Measurements from ENCODE around the gene MCEMP1. TPM values are rescaled to one million over a fixed set of nuclear protein-coding genes. Genes with fewer than 3 reads are reported as not detected.
A peak's percentile ranks its signal among the peaks of the same experiment; 100 is the strongest.

The MCEMP1 gene
- total and polyA plus RNA-seq, 2 experiments from 2014 or later = not detected

- no peak for TF ChIP-seq ZNF462 (CRISPR knock-in tag; IDR thresholded peaks at IDR 0.05)
- TF ChIP-seq EZH2 (IDR thresholded peaks at IDR 0.05; ENCODE audit: low read depth, unreplicated experiment) = no peak
- TF ChIP-seq POLR2AphosphoS5 (IDR thresholded peaks at IDR 0.05; ENCODE audit: low read depth) = no peak
Measured at GRCh38 chr19:7657131-7657751, 19.6 kb upstream of the MCEMP1 start (continued).

- Histone ChIP-seq H2AFZ (no peak overlapping the region), H3K9me2 (ENCODE audit: insufficient read depth) (no peaks in the 10 kb centered on the region), H3K79me2 (replicated peaks; ENCODE audit: insufficient read depth) (no peaks in the 10 kb centered on the region), H3F3A (replicated peaks; ENCODE audit: low read depth) (no peaks in the 10 kb centered on the region), H3K4me3 (no peak overlapping the region), H3K27me3 (ENCODE audit: insufficient read depth) (peaks cover 10% of the 10 kb centered on the region), H4K20me1 (replicated peaks; ENCODE audit: insufficient read depth) (no peaks in the 10 kb centered on the region), H3K36me3 (ENCODE audit: insufficient read depth) (no peaks in the 10 kb centered on the region), H3K4me2 (no peak overlapping the region), H3K4me1 (ENCODE audit: insufficient read depth) (no peaks in the 10 kb centered on the region), H3K27ac (ENCODE audit: low read depth) (no peak overlapping the region)
- DNase-seq (ENCODE audit: low spot score) (peak; percentile 63), ATAC-seq (peak; percentile 77)
- no peak for TF ChIP-seq CTCF (conservative IDR thresholded peaks at IDR 0.05; ENCODE audit: low read depth in 2 of 2)
- no peak for TF ChIP-seq REST (IDR thresholded peaks at IDR 0.05; ENCODE audit: unreplicated experiment)
- TF ChIP-seq STAT1 (IDR thresholded peaks at IDR 0.05; ENCODE audit: unreplicated experiment) = no peak
- TF ChIP-seq NANOG (IDR thresholded peaks at IDR 0.05; ENCODE audit: borderline replicate concordance) = no peak
- no peak for TF ChIP-seq JUNB (IDR thresholded peaks at IDR 0.05; ENCODE audit: unreplicated experiment)
- H3K36me3 Mint-ChIP-seq (ENCODE audit: low read depth) = no peaks in the 10 kb centered on the region
- H3K9me3 Mint-ChIP-seq = 0 out of 3 replicates have a peak, but pooled peaks cover 3% of the 10 kb centered on the region
- no peak overlapping the region for H3K4me3 Mint-ChIP-seq
- H3K27me3 Mint-ChIP-seq (ENCODE audit: insufficient read depth, low read depth, poor library complexity) = peaks cover 11% of the 10 kb centered on the region
- no peaks in the 10 kb centered on the region for H3K4me1 Mint-ChIP-seq
- H3K27ac Mint-ChIP-seq = no peak overlapping the region
Measured at GRCh38 chr19:7658219-7658686, 18.6 kb upstream of the MCEMP1 start.

Data from GM23338 (cell line).